ENCODE results near the gene BOLA3.

BOLA3 gene

GRCh38 chr2:74096052-74096451, 51.7 kb downstream of the BOLA3 start:
- TF ChIP-seq CTCF (IDR thresholded peaks at IDR 0.05), result no peak
- H3K4me1 ChIP-seq (ENCODE audit: control insufficient read depth in 1 of 2, insufficient read depth in 1 of 2, low read depth in 1 of 2, low read length in 1 of 2), result no peaks in the 10 kb centered on the region
- no peaks in the 10 kb centered on the region for H3K9me3 ChIP-seq
- H3K4me3 ChIP-seq (ENCODE audit: low read depth in 1 of 2, low read length in 1 of 2), result no peak overlapping the region
- H3K27ac ChIP-seq, result no peak overlapping the region
- no peaks in the 10 kb centered on the region for H3K27me3 ChIP-seq
- H3K36me3 ChIP-seq, result peaks cover 92% of the 10 kb centered on the region

- Histone ChIP-seq H3K4me3 (ENCODE audit: low read depth in 1 of 2, low read length in 1 of 2) (no peak overlapping the region), H3K4me1 (ENCODE audit: control insufficient read depth in 1 of 2, insufficient read depth in 1 of 2, low read depth in 1 of 2, low read length in 1 of 2) (no peaks in the 10 kb centered on the region), H3K9me3 (no peaks in the 10 kb centered on the region), H3K27ac (no peak overlapping the region), H3K36me3 (peaks cover 92% of the 10 kb centered on the region), H3K27me3 (no peaks in the 10 kb centered on the region)
- TF ChIP-seq CTCF (IDR thresholded peaks at IDR 0.05), result no peak
These were observed 52.1 kb downstream of the BOLA3 start for GRCh38 chr2:74095632-74096031.

GRCh38 chr2:74094291-74094690, 53.4 kb downstream of the BOLA3 start:
- peaks cover 92% of the 10 kb centered on the region for H3K36me3 ChIP-seq
- H3K27ac ChIP-seq, result no peak overlapping the region
- no peak for TF ChIP-seq CTCF (IDR thresholded peaks at IDR 0.05)
- no peaks in the 10 kb centered on the region for H3K9me3 ChIP-seq
- H3K27me3 ChIP-seq, result no peaks in the 10 kb centered on the region
- no peak overlapping the region for H3K4me3 ChIP-seq (ENCODE audit: low read depth in 1 of 2, low read length in 1 of 2)
- no peaks in the 10 kb centered on the region for H3K4me1 ChIP-seq (ENCODE audit: control insufficient read depth in 1 of 2, insufficient read depth in 1 of 2, low read depth in 1 of 2, low read length in 1 of 2)

GRCh38 chr2:74093840-74094239, 53.9 kb downstream of the BOLA3 start:
- Histone ChIP-seq H3K9me3 (no peaks in the 10 kb centered on the region), H3K27ac (no peak overlapping the region), H3K4me1 (ENCODE audit: control insufficient read depth in 1 of 2, insufficient read depth in 1 of 2, low read depth in 1 of 2, low read length in 1 of 2) (no peaks in the 10 kb centered on the region), H3K36me3 (peaks cover 92% of the 10 kb centered on the region), H3K27me3 (no peaks in the 10 kb centered on the region), H3K4me3 (ENCODE audit: low read depth in 1 of 2, low read length in 1 of 2) (no peak overlapping the region)
- TF ChIP-seq CTCF (IDR thresholded peaks at IDR 0.05), result no peak

GRCh38 chr2:74093426-74093825, 54.3 kb downstream of the BOLA3 start:
- Histone ChIP-seq H3K4me3 (ENCODE audit: low read depth in 1 of 2, low read length in 1 of 2) (no peak overlapping the region), H3K36me3 (peaks cover 93% of the 10 kb centered on the region), H3K9me3 (no peaks in the 10 kb centered on the region), H3K27ac (no peak overlapping the region), H3K4me1 (ENCODE audit: control insufficient read depth in 1 of 2, insufficient read depth in 1 of 2, low read depth in 1 of 2, low read length in 1 of 2) (no peaks in the 10 kb centered on the region), H3K27me3 (no peaks in the 10 kb centered on the region)
- no peak for TF ChIP-seq CTCF (IDR thresholded peaks at IDR 0.05)

- Histone ChIP-seq H3K4me3 (ENCODE audit: low read depth in 1 of 2, low read length in 1 of 2) (no peak overlapping the region), H3K36me3 (peaks cover 99% of the 10 kb centered on the region), H3K4me1 (ENCODE audit: control insufficient read depth in 1 of 2, insufficient read depth in 1 of 2, low read depth in 1 of 2, low read length in 1 of 2) (no peaks in the 10 kb centered on the region), H3K27me3 (no peaks in the 10 kb centered on the region), H3K9me3 (no peaks in the 10 kb centered on the region), H3K27ac (no peak overlapping the region)
- no peak for TF ChIP-seq CTCF (IDR thresholded peaks at IDR 0.05)
These were observed 55.4 kb downstream of the BOLA3 start for GRCh38 chr2:74092275-74092674.

Data from neutrophil (primary cell).